Panc1 (cell line): Measurements from ENCODE around the gene ZC3H12C. TPM values are rescaled to one million over a fixed set of nuclear protein-coding genes. Genes with fewer than 3 reads are reported as not detected.

Experiments
- ATAC-seq: fragments of 200-7000 bp; cut with Tn5 transposase; 2 replicates; pipeline ENCODE4 v1.9.1; 2020; ENCODE audit warnings: mild to moderate bottlenecking, moderate library complexity
- BruUV-seq: library from RNA; stranded (reverse); fragments of 400-500 nt; replicated peaks from 2 replicates; lab custom pipeline; 2021; lab: Mats Ljungman, UMichigan
- CTCF ChIA-PET: fragments of 300-600 bp; sonication (Branson Sonifier 250); formaldehyde crosslinking; loops from one replicate; lab custom pipeline; 2022; ENCODE audit warnings: antibody characterized with exemption; lab: Charles Lee
- POLR2A ChIA-PET: fragments of 300-600 bp; sonication (Branson Sonifier 250); formaldehyde crosslinking; loops from one replicate; lab custom pipeline; 2022; ENCODE audit warnings: antibody characterized with exemption; lab: Charles Lee
- DNase-seq: peaks from one replicate; pipeline ENCODE4 v3.0.0-alpha.2; 2010; ENCODE audit warnings: low read depth, low spot score
- H3K27ac ChIP-seq: 2 replicates; pipeline ENCODE4 v1.5.1; 2011; ENCODE audit warnings: mild to moderate bottlenecking, low read length, inconsistent platforms
- H3K27me3 ChIP-seq: fragments of 200-500 bp; sonication (Bioruptor generic); 2 replicates; pipeline ENCODE4 v1.6.0; 2014; ENCODE audit warnings: low read length, inconsistent platforms; ENCODE audit not compliant: control insufficient read depth, insufficient read depth
- H3K36me3 ChIP-seq: fragments of 200-500 bp; sonication (Bioruptor generic); 2 replicates; pipeline ENCODE4 v1.5.1; 2014; ENCODE audit warnings: inconsistent platforms, mild to moderate bottlenecking, low read length, moderate library complexity; ENCODE audit not compliant: control insufficient read depth, insufficient read depth
- H3K4me1 ChIP-seq: 2 replicates; pipeline ENCODE4 v1.5.1; 2011; ENCODE audit warnings: inconsistent platforms, mild to moderate bottlenecking, low read length, moderate library complexity; ENCODE audit not compliant: control insufficient read depth, insufficient read depth
- H3K4me3 ChIP-seq, 2 experiments: 2 replicates each; pipeline ENCODE4 v1.5.1; 2011 to 2012; ENCODE audit warnings: low read depth in 2 of 2, low read length in 2 of 2, mild to moderate bottlenecking in 2 of 2, inconsistent platforms in 1 of 2, moderate library complexity in 1 of 2
- H3K9me3 ChIP-seq: fragments of 200-500 bp; sonication (Bioruptor generic); 2 replicates; pipeline ENCODE4 v1.5.1; 2014; ENCODE audit warnings: low read depth, mild to moderate bottlenecking, inconsistent platforms, low read length, moderate library complexity; ENCODE audit not compliant: control insufficient read depth, insufficient read depth
- POLR2AphosphoS5 ChIP-seq: IDR thresholded peaks from 2 replicates; pipeline ENCODE4 v1.6.1; 2012; ENCODE audit warnings: mild to moderate bottlenecking, low read depth, low read length, moderate library complexity
- REST ChIP-seq, 2 experiments: IDR thresholded peaks; 2 replicates each; pipeline ENCODE4 v1.6.1; 2011 to 2012; ENCODE audit warnings: low read depth in 2 of 2, control low read depth in 1 of 2, low read length in 1 of 2, mild to moderate bottlenecking in 1 of 2, moderate library complexity in 1 of 2; ENCODE audit not compliant: insufficient read depth in 1 of 2
- SIN3A ChIP-seq: IDR thresholded peaks from 2 replicates; pipeline ENCODE4 v1.6.1; 2012; ENCODE audit warnings: low read depth, mild to moderate bottlenecking, low read length, moderate library complexity, borderline replicate concordance; ENCODE audit not compliant: insufficient read depth
- TCF7L2 ChIP-seq: IDR thresholded peaks from 2 replicates; pipeline ENCODE4 v1.6.1; 2011; ENCODE audit warnings: mild to moderate bottlenecking, low read depth, low read length, inconsistent platforms
- in situ Hi-C: cut with HindIII; loops from 2 replicates; pipeline ENCODE4 v1.10.0; 2016; ENCODE audit warnings: low sequenced_read_pairs, low pct_unique_long_range_greater_than_20kb
- intact Hi-C: fragments of 100-400 bp; cut with micrococcal nuclease; formaldehyde crosslinking; loops from one replicate; pipeline ENCODE4 v1.10.0; 2022; ENCODE audit not compliant: unreplicated experiment
- total RNA-seq: library from RNA; stranded (reverse); gene quantifications from one replicate; pipeline ENCODE4 v1.2.1, GENCODE V29; 2021; ENCODE audit not compliant: unreplicated experiment
- TF ChIP-seq, protein P1 (sequence below): fragments of 450-650 bp; IDR thresholded peaks from 2 replicates; pipeline ENCODE4 v1.5.1; 2017; ENCODE audit warnings: mild to moderate bottlenecking

Gene ZC3H12C
- total RNA-seq, 1 experiment from 2014 or later: 13.5 TPM

- H3K4me1 ChIP-seq: peaks cover 34% of the 10 kb centered on the region
- CTCF ChIA-PET: no interaction called here
- BruUV-seq: no TSS peak
- no peaks in the 10 kb centered on the region for H3K9me3 ChIP-seq
- TF ChIP-seq SIN3A (no peak), REST (IDR thresholded peaks at IDR 0.05; ENCODE audit: insufficient read depth in 1 of 2, low read depth in 2 of 2, low read length in 1 of 2) (no peak), POLR2AphosphoS5 (no peak)
- TF ChIP-seq, protein P1, sequence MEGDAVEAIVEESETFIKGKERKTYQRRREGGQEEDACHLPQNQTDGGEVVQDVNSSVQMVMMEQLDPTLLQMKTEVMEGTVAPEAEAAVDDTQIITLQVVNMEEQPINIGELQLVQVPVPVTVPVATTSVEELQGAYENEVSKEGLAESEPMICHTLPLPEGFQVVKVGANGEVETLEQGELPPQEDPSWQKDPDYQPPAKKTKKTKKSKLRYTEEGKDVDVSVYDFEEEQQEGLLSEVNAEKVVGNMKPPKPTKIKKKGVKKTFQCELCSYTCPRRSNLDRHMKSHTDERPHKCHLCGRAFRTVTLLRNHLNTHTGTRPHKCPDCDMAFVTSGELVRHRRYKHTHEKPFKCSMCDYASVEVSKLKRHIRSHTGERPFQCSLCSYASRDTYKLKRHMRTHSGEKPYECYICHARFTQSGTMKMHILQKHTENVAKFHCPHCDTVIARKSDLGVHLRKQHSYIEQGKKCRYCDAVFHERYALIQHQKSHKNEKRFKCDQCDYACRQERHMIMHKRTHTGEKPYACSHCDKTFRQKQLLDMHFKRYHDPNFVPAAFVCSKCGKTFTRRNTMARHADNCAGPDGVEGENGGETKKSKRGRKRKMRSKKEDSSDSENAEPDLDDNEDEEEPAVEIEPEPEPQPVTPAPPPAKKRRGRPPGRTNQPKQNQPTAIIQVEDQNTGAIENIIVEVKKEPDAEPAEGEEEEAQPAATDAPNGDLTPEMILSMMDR: no peak
- ATAC-seq (peak; percentile 73), DNase-seq (no peak)
- in situ Hi-C loops (no loop called here), intact Hi-C loops (no loop called here)
- no peak overlapping the region for H3K27ac ChIP-seq
- no peaks in the 10 kb centered on the region for H3K27me3 ChIP-seq
- no peak overlapping the region for H3K4me3 ChIP-seq
- no peaks in the 10 kb centered on the region for H3K36me3 ChIP-seq
- POLR2A ChIA-PET: no interaction called here
Measured at GRCh38 chr11:110098645-110099044, 5.5 kb downstream of the ZC3H12C start.

GRCh38 chr11:110100476-110101240 lies 7.5 kb downstream of the ZC3H12C start:
- in situ Hi-C loops: no loop called here
- no peak overlapping the region for H3K27ac ChIP-seq
- ATAC-seq (no peak), DNase-seq (no peak)
- TF ChIP-seq, protein P1: no peak
- no peak for TF ChIP-seq TCF7L2
- no peak for TF ChIP-seq SIN3A
- TF ChIP-seq REST (IDR thresholded peaks at IDR 0.05; ENCODE audit: insufficient read depth in 1 of 2, low read depth in 2 of 2, low read length in 1 of 2): no peak
- TF ChIP-seq POLR2AphosphoS5: no peak
- H3K27me3 ChIP-seq: no peaks in the 10 kb centered on the region
- POLR2A ChIA-PET: interaction anchor here (0.6 kb wide), 1 partner anchor 10 kb away, joined by 3 read pairs; no protein-coding TSS in a partner anchor
- no TSS peak for BruUV-seq
- intact Hi-C loops: no loop called here
- no peak overlapping the region for H3K4me3 ChIP-seq
- H3K4me1 ChIP-seq: peaks cover 17% of the 10 kb centered on the region
- no peaks in the 10 kb centered on the region for H3K36me3 ChIP-seq
- CTCF ChIA-PET: no interaction called here
- peaks cover 3% of the 10 kb centered on the region; the same call in 1 of the 2 replicates for H3K9me3 ChIP-seq
